Natural killer cell (primary cell): ENCODE results near the gene UTS2. TPM values are rescaled to one million over a fixed set of nuclear protein-coding genes. Genes with fewer than 3 reads are reported as not detected.

ENCODE experiments used
- ATAC-seq, 3 donors: fragments of 150-1000 bp in 2 of 3; fragments of 200-7000 bp in 1 of 3; cut with Tn5 transposase; 1 replicate in 1 of 3; 2 replicates in 2 of 3; pipeline ENCODE4 v1.10.0; 2021; ENCODE audit warnings: mild to moderate bottlenecking in 2 of 3, moderate library complexity in 2 of 3
- DNase-seq, 2 donors: peaks; one replicate each; pipeline versions ENCODE4 v3.0.0 to v3.0.0-alpha.2; 2013 to 2021; ENCODE audit warnings: mixed read lengths in 1 of 2
- H3K27ac ChIP-seq: one replicate; pipeline ENCODE4 v1.5.1; 2013; ENCODE audit warnings: mild to moderate bottlenecking, low read length
- H3K27me3 ChIP-seq: one replicate; pipeline ENCODE4 v1.6.1; 2013; ENCODE audit warnings: low read length; ENCODE audit not compliant: control insufficient read depth, insufficient read depth
- H3K36me3 ChIP-seq: one replicate; pipeline ENCODE4 v1.6.1; 2013; ENCODE audit warnings: low read length; ENCODE audit not compliant: control insufficient read depth, insufficient read depth
- H3K4me1 ChIP-seq: one replicate; pipeline ENCODE4 v1.6.1; 2013; ENCODE audit warnings: low read length; ENCODE audit not compliant: control insufficient read depth, insufficient read depth
- H3K4me3 ChIP-seq: one replicate; pipeline ENCODE4 v1.5.1; 2013; ENCODE audit warnings: low read length
- H3K9me3 ChIP-seq: one replicate; pipeline ENCODE4 v1.6.1; 2013; ENCODE audit warnings: low read length; ENCODE audit not compliant: control insufficient read depth, insufficient read depth
- H3K27ac Mint-ChIP-seq, 2 donors: one replicate each; pipeline ENCODE4 v1.8.0; 2022; ENCODE audit warnings: mild to moderate bottlenecking in 2 of 2, mixed read lengths in 2 of 2, moderate library complexity in 1 of 2
- H3K27me3 Mint-ChIP-seq, 2 donors: one replicate each; pipeline ENCODE4 v1.8.0; 2022; ENCODE audit warnings: low read depth in 2 of 2, mixed read lengths in 2 of 2
- H3K36me3 Mint-ChIP-seq: one replicate; pipeline ENCODE4 v1.8.0; 2022; ENCODE audit warnings: mixed read lengths
- H3K4me1 Mint-ChIP-seq, 2 donors: one replicate each; pipeline ENCODE4 v1.8.0; 2022; ENCODE audit warnings: mixed read lengths in 2 of 2
- H3K4me3 Mint-ChIP-seq: one replicate; pipeline ENCODE4 v1.8.0; 2022; ENCODE audit warnings: mild to moderate bottlenecking, moderate library complexity, mixed read lengths
- H3K9me3 Mint-ChIP-seq, 2 donors: one replicate each; pipeline ENCODE4 v1.8.0; 2022; ENCODE audit warnings: mixed read lengths in 2 of 2
- CTCF ChIP-seq: fragments of 200-600 bp; IDR thresholded peaks from one replicate; pipeline ENCODE4 v1.8.0; 2022; ENCODE audit warnings: antibody characterized with exemption
- WGBS: methylation state at CpG from one replicate; pipeline ENCODE4 v1.1.7; 2013; ENCODE audit warnings: missing lambda C conversion rate; ENCODE audit not compliant: insufficient coverage; 5-methylcytosine and 5-hydroxymethylcytosine counted together
- intact Hi-C: fragments of 100-400 bp; cut with micrococcal nuclease; formaldehyde crosslinking; loops from one replicate; pipeline ENCODE4 v1.14.2; 2022
- total RNA-seq, 4 donors: library from RNA; stranded (reverse); fragments of 120-200 nt in 1 of 4; gene quantifications; one replicate each; pipeline versions ENCODE4 v1.2.3 to v1.2.4, GENCODE V29; 2013 to 2022

The UTS2 gene
- total RNA-seq, 3 donors from 2014 or later (not counting 1 experiment from before 2014, with no cell fraction given) = 3.9 to 7.7 (median 7.5) TPM

DNA sequence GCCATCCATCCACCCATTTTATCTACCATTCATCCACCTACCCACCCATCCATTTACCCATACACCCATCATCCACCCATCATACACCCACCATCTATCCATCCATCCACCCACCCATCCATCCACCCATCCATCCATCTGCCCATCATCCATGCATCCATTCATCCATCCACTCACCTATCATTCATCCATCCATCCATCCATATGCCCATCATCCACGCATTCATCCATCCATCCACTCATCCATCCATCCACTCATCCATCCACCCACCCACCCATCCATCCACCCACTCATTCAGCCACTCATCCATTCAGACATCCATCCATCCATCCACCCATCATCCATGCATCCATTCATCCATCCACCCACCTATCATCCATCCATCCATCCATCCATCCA is 31.9 kb upstream of the UTS2 start:
- peaks cover 3% of the 10 kb centered on the region for H3K4me1 ChIP-seq
- H3K27ac Mint-ChIP-seq = no peak overlapping the region
- H3K4me3 Mint-ChIP-seq = no peak overlapping the region
- H3K9me3 ChIP-seq = no peaks in the 10 kb centered on the region
- no peaks in the 10 kb centered on the region for H3K36me3 ChIP-seq
- no peak for DNase-seq
- no peak for TF ChIP-seq CTCF
- intact Hi-C loops = no loop called here
- H3K9me3 Mint-ChIP-seq = peaks cover 0 to 6% of the 10 kb centered on the region in 2 donors
- WGBS = 100% methylated on average over 1 of the region's 1 CpG
- no peak for ATAC-seq
- H3K36me3 Mint-ChIP-seq = no peaks in the 10 kb centered on the region
- H3K27me3 Mint-ChIP-seq = peaks cover 0 to 11% of the 10 kb centered on the region in 2 donors
- no peak overlapping the region for H3K4me3 ChIP-seq
- no peaks in the 10 kb centered on the region for H3K27me3 ChIP-seq
- no peak overlapping the region for H3K27ac ChIP-seq
- H3K4me1 Mint-ChIP-seq = peaks cover 0 to 15% of the 10 kb centered on the region in 2 donors

- no peak overlapping the region for H3K4me3 ChIP-seq
- H3K36me3 ChIP-seq = no peaks in the 10 kb centered on the region
- TF ChIP-seq CTCF = no peak
- no peaks in the 10 kb centered on the region for H3K4me1 ChIP-seq
- Mint-ChIP-seq H3K27ac (no peak overlapping the region), H3K27me3 (no peaks in the 10 kb centered on the region), H3K4me1 (peaks cover 10% of the 10 kb centered on the region in 2 donors), H3K9me3 (peaks cover 0 to 2% of the 10 kb centered on the region in 2 donors), H3K36me3 (peaks cover 8% of the 10 kb centered on the region), H3K4me3 (no peak overlapping the region)
- no peak for ATAC-seq
- 82% methylated on average over 3 of the region's 3 CpGs for WGBS
- H3K9me3 ChIP-seq = peaks cover 3% of the 10 kb centered on the region
- intact Hi-C loops = no loop called here
- DNase-seq = no peak
- H3K27me3 ChIP-seq = no peaks in the 10 kb centered on the region
- no peak overlapping the region for H3K27ac ChIP-seq
Measured at GRCh38 chr1:7879228-7879627, 26.4 kb upstream of the UTS2 start.

GRCh38 chr1:7878027-7878426 is 25.2 kb upstream of the UTS2 start:
- Histone ChIP-seq H3K4me1 (no peaks in the 10 kb centered on the region), H3K27me3 (no peaks in the 10 kb centered on the region), H3K9me3 (peaks cover 3% of the 10 kb centered on the region), H3K4me3 (no peak overlapping the region), H3K36me3 (no peaks in the 10 kb centered on the region), H3K27ac (no peak overlapping the region)
- Mint-ChIP-seq H3K4me3 (no peak overlapping the region), H3K9me3 (peaks cover 0 to 2% of the 10 kb centered on the region in 2 donors), H3K27ac (no peak overlapping the region), H3K36me3 (peaks cover 8% of the 10 kb centered on the region), H3K27me3 (no peaks in the 10 kb centered on the region), H3K4me1 (peaks cover 10% of the 10 kb centered on the region in 2 donors)
- DNase-seq (no peak), ATAC-seq (no peak)
- no CpG with 5 or more reads among the region's 1 CpG for WGBS
- intact Hi-C loops = no loop called here
- TF ChIP-seq CTCF = no peak
